HCT116 (cell line): ENCODE measurements around the gene MYBPHL.

Experiments used
- CEBPB ChIP-seq: IDR thresholded peaks from 2 replicates; pipeline ENCODE4 v1.6.1; 2012; ENCODE audit warnings: low read depth
- CTCF ChIP-seq, 3 experiments: fragments of 200-600 bp in 1 of 3; sonication (generic) in 1 of 3; IDR thresholded peaks in 2 of 3; conservative IDR thresholded peaks in 1 of 3; 2 replicates each; pipeline ENCODE4 v1.5.1; 2012 to 2017; ENCODE audit warnings: low read depth in 2 of 3, low read length in 2 of 3, antibody characterized with exemption in 1 of 3, borderline replicate concordance in 1 of 3, control low read depth in 1 of 3, mild to moderate bottlenecking in 1 of 3, mixed read lengths in 1 of 3, mixed run types in 1 of 3, moderate library complexity in 1 of 3; ENCODE audit not compliant: insufficient read depth in 1 of 3
- EGR1 ChIP-seq: IDR thresholded peaks from 2 replicates; pipeline ENCODE4 v1.6.1; 2012; ENCODE audit warnings: low read depth
- EZH2 ChIP-seq: fragments of 200-600 bp; sonication (generic); IDR thresholded peaks from 2 replicates; pipeline ENCODE4 v1.6.1; 2017; ENCODE audit warnings: antibody characterized with exemption, mixed run types
- EZH2phosphoT487 ChIP-seq: fragments of 200-600 bp; IDR thresholded peaks from 2 replicates; pipeline ENCODE4 v1.6.1; 2018; ENCODE audit warnings: antibody characterized with exemption, borderline replicate concordance
- FOSL1 ChIP-seq: IDR thresholded peaks from 2 replicates; pipeline ENCODE4 v1.6.1; 2012; ENCODE audit warnings: low read depth
- JUND ChIP-seq: IDR thresholded peaks from 2 replicates; pipeline ENCODE4 v1.6.1; 2012
- MAX ChIP-seq: IDR thresholded peaks from 2 replicates; pipeline ENCODE4 v1.6.1; 2012
- POLR2A ChIP-seq: IDR thresholded peaks from 2 replicates; pipeline ENCODE4 v1.7.0; 2011; ENCODE audit warnings: borderline replicate concordance; ENCODE audit not compliant: insufficient read depth, insufficient read length; ENCODE audit errors: extremely low read depth
- POLR2AphosphoS5 ChIP-seq: IDR thresholded peaks from 2 replicates; pipeline ENCODE4 v1.6.1; 2011; ENCODE audit warnings: mild to moderate bottlenecking, low read depth, low read length, moderate library complexity
- RAD21 ChIP-seq: IDR thresholded peaks from 2 replicates; pipeline ENCODE4 v1.6.1; 2012; ENCODE audit warnings: low read depth, mild to moderate bottlenecking
- REST ChIP-seq: IDR thresholded peaks from 2 replicates; pipeline ENCODE4 v1.6.1; 2012; ENCODE audit warnings: low read depth
- SP1 ChIP-seq: IDR thresholded peaks from 2 replicates; pipeline ENCODE4 v1.6.1; 2012; ENCODE audit warnings: low read depth
- TCF7L2 ChIP-seq: IDR thresholded peaks from 2 replicates; pipeline ENCODE4 v1.7.0; 2011; ENCODE audit warnings: borderline replicate concordance, inconsistent platforms; ENCODE audit not compliant: insufficient read depth, insufficient read length; ENCODE audit errors: extremely low read depth

- TF ChIP-seq POLR2A (no peak), RAD21 (no peak), TCF7L2 (no peak), POLR2AphosphoS5 (no peak), CTCF (IDR thresholded peaks at IDR 0.05 in 2 of 3, conservative IDR thresholded peaks at IDR 0.05 in 1 of 3; ENCODE audit: borderline replicate concordance in 1 of 3, insufficient read depth in 1 of 3, low read depth in 2 of 3, low read length in 2 of 3) (no peak), EZH2 (no peak), EZH2phosphoT487 (no peak), REST (no peak), JUND (peak; percentile 18; the same call in 1 of the 2 replicates), CEBPB (no peak), MAX (no peak; the same call in 1 of the 2 replicates), EGR1 (no peak), SP1 (peak; percentile 64), FOSL1 (no peak)
Observed at GRCh38 chr1:109274533-109275476, 32.0 kb downstream of the MYBPHL start.
